ENCODE measurements around the gene PYGB. TPM values are rescaled to one million over a fixed set of nuclear protein-coding genes. Genes with fewer than 3 reads are reported as not detected.

The PYGB gene
- total and polyA plus RNA-seq, 2 donors (not counting 1 experiment from before 2014, with no cell fraction given), result 22.5 to 30.6 TPM

GRCh38 chr20:25269057-25269832, 21.4 kb downstream of the PYGB start:
- DNase-seq (no peak), ATAC-seq (ENCODE audit: low read depth) (no peak)
- Mint-ChIP-seq H3K27me3 (no peaks in the 10 kb centered on the region), H3K4me3 (no peak overlapping the region), H3K4me1 (peaks cover 8% of the 10 kb centered on the region), H3K27ac (no peak overlapping the region), H3K9me3 (ENCODE audit: insufficient read depth) (no peaks in the 10 kb centered on the region)
- H2AFZ ChIP-seq (ENCODE audit: insufficient read depth, low read depth, low read length, poor library complexity, severe bottlenecking), result no peak overlapping the region
- H3K36me3 ChIP-seq (replicated peaks in 1 of 2; ENCODE audit: control extremely low read depth in 1 of 2, control insufficient read depth in 1 of 2, extremely low read depth in 1 of 2, insufficient read depth in 2 of 2, low read length in 1 of 2), result peaks cover 0 to 26% of the 10 kb centered on the region in 2 experiments
- no peaks in the 10 kb centered on the region for H3K4me1 ChIP-seq (ENCODE audit: control insufficient read depth in 2 of 2, insufficient read depth in 2 of 2, low read length in 2 of 2)
- TF ChIP-seq CTCF (IDR thresholded peaks at IDR 0.05) (no peak), EZH2 (IDR thresholded peaks at IDR 0.05; ENCODE audit: borderline replicate concordance, insufficient read depth, low read depth, low read length, poor library complexity, severe bottlenecking) (no peak)
- intact Hi-C loops (cut with micrococcal nuclease), result no loop called here
- no peak overlapping the region for H3K27ac ChIP-seq (ENCODE audit: low read length in 2 of 2)
- H3K4me3 ChIP-seq (ENCODE audit: control extremely low read depth in 1 of 5, extremely low read depth in 1 of 5, insufficient read depth in 1 of 5, low read depth in 2 of 5, low read length in 4 of 5), result no peak overlapping the region
- WGBS (ENCODE audit: insufficient coverage), result 94% methylated on average over 11 of the region's 11 CpGs
- H3K27me3 ChIP-seq (replicated peaks in 1 of 4; ENCODE audit: control extremely low read depth in 1 of 4, control insufficient read depth in 3 of 4, insufficient read depth in 4 of 4, low read length in 3 of 4), result no peaks in the 10 kb centered on the region
- ChIA-PET POLR2A (no interaction called here), CTCF (no interaction called here)
- H3K9ac ChIP-seq (ENCODE audit: low read length), result no peak overlapping the region
- H4K20me1 ChIP-seq (ENCODE audit: control insufficient read depth, insufficient read depth, low read length, poor library complexity, severe bottlenecking), result no peaks in the 10 kb centered on the region
- no peaks in the 10 kb centered on the region for H3K9me3 ChIP-seq (ENCODE audit: control extremely low read depth in 1 of 3, control insufficient read depth in 2 of 3, insufficient read depth in 1 of 3, low read length in 2 of 3)
- H3K79me2 ChIP-seq (ENCODE audit: control insufficient read depth, insufficient read depth, low read length), result no peaks in the 10 kb centered on the region
- no peak overlapping the region for H3K4me2 ChIP-seq (replicated peaks; ENCODE audit: low read depth, low read length, poor library complexity, severe bottlenecking)

- Histone ChIP-seq H3K27me3 (replicated peaks in 1 of 4; ENCODE audit: control extremely low read depth in 1 of 4, control insufficient read depth in 3 of 4, insufficient read depth in 4 of 4, low read length in 3 of 4) (no peaks in the 10 kb centered on the region), H3K27ac (ENCODE audit: low read length in 2 of 2) (no peak overlapping the region), H2AFZ (ENCODE audit: insufficient read depth, low read depth, low read length, poor library complexity, severe bottlenecking) (no peak overlapping the region), H3K4me1 (ENCODE audit: control insufficient read depth in 2 of 2, insufficient read depth in 2 of 2, low read length in 2 of 2) (no peaks in the 10 kb centered on the region), H3K9ac (ENCODE audit: low read length) (no peak overlapping the region), H3K4me2 (replicated peaks; ENCODE audit: low read depth, low read length, poor library complexity, severe bottlenecking) (no peak overlapping the region), H3K36me3 (replicated peaks in 1 of 2; ENCODE audit: control extremely low read depth in 1 of 2, control insufficient read depth in 1 of 2, extremely low read depth in 1 of 2, insufficient read depth in 2 of 2, low read length in 1 of 2) (peaks cover 0 to 29% of the 10 kb centered on the region in 2 experiments), H3K4me3 (ENCODE audit: control extremely low read depth in 1 of 5, extremely low read depth in 1 of 5, insufficient read depth in 1 of 5, low read depth in 2 of 5, low read length in 4 of 5) (no peak overlapping the region), H4K20me1 (ENCODE audit: control insufficient read depth, insufficient read depth, low read length, poor library complexity, severe bottlenecking) (no peaks in the 10 kb centered on the region), H3K79me2 (ENCODE audit: control insufficient read depth, insufficient read depth, low read length) (no peaks in the 10 kb centered on the region), H3K9me3 (ENCODE audit: control extremely low read depth in 1 of 3, control insufficient read depth in 2 of 3, insufficient read depth in 1 of 3, low read length in 2 of 3) (no peaks in the 10 kb centered on the region)
- DNase-seq (no peak), ATAC-seq (ENCODE audit: low read depth) (no peak)
- no peak overlapping the region for H3K27ac Mint-ChIP-seq
- 97% methylated on average over 3 of the region's 6 CpGs for WGBS (ENCODE audit: insufficient coverage)
- no peaks in the 10 kb centered on the region for H3K27me3 Mint-ChIP-seq
- ChIA-PET CTCF (no interaction called here), POLR2A (no interaction called here)
- H3K4me3 Mint-ChIP-seq, result no peak overlapping the region
- H3K4me1 Mint-ChIP-seq, result peaks cover 8% of the 10 kb centered on the region
- no peak for TF ChIP-seq EZH2 (IDR thresholded peaks at IDR 0.05; ENCODE audit: borderline replicate concordance, insufficient read depth, low read depth, low read length, poor library complexity, severe bottlenecking)
- no peak for TF ChIP-seq CTCF (IDR thresholded peaks at IDR 0.05)
- H3K9me3 Mint-ChIP-seq (ENCODE audit: insufficient read depth), result no peaks in the 10 kb centered on the region
- intact Hi-C loops (cut with micrococcal nuclease), result no loop called here
Measured at GRCh38 chr20:25269833-25270170, 21.9 kb downstream of the PYGB start.

All from B cell (primary cell).